ENCODE results near the gene ODF2.
A peak's percentile ranks its signal among the peaks of the same experiment; 100 is the strongest.
"Not testable (repeated sequence)": the region's sequence is repeated elsewhere in the genome, so short reads cannot be mapped to it uniquely, and the experiment has no call there.

ODF2 gene

GRCh38 chr9:128484686-128485413, 29.0 kb downstream of the ODF2 start:
- DNase-seq (ENCODE audit: low read depth in 2 of 2), result no peak

GRCh38 chr9:128485414-128485855, 29.6 kb downstream of the ODF2 start:
- no peak for DNase-seq (ENCODE audit: low read depth in 2 of 2)

- no peak for DNase-seq (ENCODE audit: low read depth in 2 of 2)
Measured at GRCh38 chr9:128486201-128486600, 30.4 kb downstream of the ODF2 start.

- no peak for DNase-seq (ENCODE audit: low read depth in 2 of 2)
Measured at GRCh38 chr9:128493424-128493823, 37.6 kb downstream of the ODF2 start.

- DNase-seq (ENCODE audit: low read depth in 2 of 2), result no peak
Measured at GRCh38 chr9:128494108-128494745, 38.4 kb downstream of the ODF2 start.

- no peak for DNase-seq (ENCODE audit: low read depth in 2 of 2)
Measured at GRCh38 chr9:128494746-128495129, 38.9 kb downstream of the ODF2 start.

GRCh38 chr9:128495296-128495695, 39.5 kb downstream of the ODF2 start:
- no peak for DNase-seq (ENCODE audit: low read depth in 2 of 2)

- DNase-seq (ENCODE audit: low read depth in 2 of 2), result no peak
Measured at GRCh38 chr9:128495804-128496417, 40.1 kb downstream of the ODF2 start.

GRCh38 chr9:128497824-128498610, 42.2 kb downstream of the ODF2 start:
- no peak for DNase-seq (ENCODE audit: low read depth in 2 of 2)

GRCh38 chr9:128498911-128499310, 43.1 kb downstream of the ODF2 start:
- DNase-seq (ENCODE audit: low read depth in 2 of 2), result no peak

GRCh38 chr9:128499920-128500319, 44.1 kb downstream of the ODF2 start:
- DNase-seq (ENCODE audit: low read depth in 2 of 2), result no peak

- DNase-seq (ENCODE audit: low read depth in 2 of 2), result peak; percentile 82 to 85
Measured at GRCh38 chr9:128503415-128503825, 47.6 kb downstream of the ODF2 start.

- no peak for DNase-seq (ENCODE audit: low read depth in 2 of 2)
Measured at GRCh38 chr9:128503870-128504269, 48.1 kb downstream of the ODF2 start.

- peak; percentile 74 to 79 for DNase-seq (ENCODE audit: low read depth in 2 of 2)
Measured at GRCh38 chr9:128504485-128505413, 48.9 kb downstream of the ODF2 start, which contains the start of gene GLE1. Gene GLE1, plus strand, starts transcription at chr9:128504719. Its CDS starts 87 bp downstream, at chr9:128504806.

GRCh38 chr9:128505414-128505765, 49.6 kb downstream of the ODF2 start:
- no peak for DNase-seq (ENCODE audit: low read depth in 2 of 2)

- DNase-seq (ENCODE audit: low read depth in 2 of 2), result not testable (repeated sequence)
Measured at GRCh38 chr9:128505906-128506305, 50.1 kb downstream of the ODF2 start.

- DNase-seq (ENCODE audit: low read depth in 2 of 2), result no peak
Measured at GRCh38 chr9:128512820-128513219, 57.0 kb downstream of the ODF2 start.

GRCh38 chr9:128521956-128522355, 66.2 kb downstream of the ODF2 start:
- no peak for DNase-seq (ENCODE audit: low read depth in 2 of 2)

GRCh38 chr9:128523199-128523925, 67.6 kb downstream of the ODF2 start:
- no peak for DNase-seq (ENCODE audit: low read depth in 2 of 2)

GRCh38 chr9:128526720-128527119, 70.9 kb downstream of the ODF2 start:
- no peak for DNase-seq (ENCODE audit: low read depth in 2 of 2)

Data from fibroblast of skin of left quadriceps (primary cell).